ENCODE results near the gene RAI1.

The RAI1 gene

DNA sequence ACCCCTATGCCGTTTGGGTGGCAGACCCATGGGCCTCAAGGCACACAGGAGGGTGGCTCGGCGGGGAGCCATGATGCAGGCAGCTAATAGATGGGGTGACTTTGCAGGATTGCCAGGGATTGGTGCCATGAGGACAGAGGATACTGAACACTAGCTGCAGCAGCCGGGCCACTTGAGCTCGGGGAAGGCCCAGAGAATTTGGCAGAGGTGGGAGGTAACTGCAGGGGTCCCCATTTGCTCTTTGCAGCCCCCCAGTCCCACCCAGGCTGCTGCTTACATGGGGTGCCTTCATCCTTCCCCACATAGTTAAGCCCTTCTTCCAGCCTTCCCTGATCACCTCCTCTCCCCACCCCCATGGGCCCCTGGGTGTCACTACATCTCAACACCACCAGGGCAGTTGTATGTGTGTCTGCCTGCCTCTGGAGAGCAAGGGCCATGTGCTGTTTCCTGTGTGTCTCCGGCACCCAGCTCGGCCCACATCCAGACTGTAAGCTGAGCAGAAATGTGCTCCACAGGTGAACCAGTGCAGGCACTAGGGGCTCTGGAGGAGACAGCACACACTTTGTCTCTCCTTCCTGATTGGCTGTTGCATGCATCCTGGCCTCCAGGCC lies 103.5 kb downstream of the RAI1 start:
- DNase-seq (ENCODE audit: low read depth): no peak

DNA sequence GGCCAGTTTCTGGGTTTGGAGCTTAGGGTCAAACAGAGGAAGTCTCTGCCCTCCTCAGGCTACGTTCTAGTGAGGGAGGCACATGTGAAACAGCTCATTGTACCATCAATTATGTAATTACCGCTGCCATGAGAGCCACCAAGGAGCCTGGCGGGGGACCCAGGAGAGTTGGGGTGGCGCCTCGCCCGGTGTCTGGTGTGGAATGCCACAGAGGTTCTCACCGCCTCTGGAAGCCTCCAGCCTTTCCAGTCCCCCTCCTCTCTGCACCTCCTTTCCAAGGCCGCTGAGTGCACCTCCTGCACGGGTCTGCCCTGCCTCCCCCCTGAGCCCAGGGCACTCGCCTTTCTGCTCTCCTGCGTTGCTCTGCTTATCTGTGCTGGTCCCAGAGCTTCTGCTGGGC lies 104.1 kb downstream of the RAI1 start:
- no peak for DNase-seq (ENCODE audit: low read depth)

DNA sequence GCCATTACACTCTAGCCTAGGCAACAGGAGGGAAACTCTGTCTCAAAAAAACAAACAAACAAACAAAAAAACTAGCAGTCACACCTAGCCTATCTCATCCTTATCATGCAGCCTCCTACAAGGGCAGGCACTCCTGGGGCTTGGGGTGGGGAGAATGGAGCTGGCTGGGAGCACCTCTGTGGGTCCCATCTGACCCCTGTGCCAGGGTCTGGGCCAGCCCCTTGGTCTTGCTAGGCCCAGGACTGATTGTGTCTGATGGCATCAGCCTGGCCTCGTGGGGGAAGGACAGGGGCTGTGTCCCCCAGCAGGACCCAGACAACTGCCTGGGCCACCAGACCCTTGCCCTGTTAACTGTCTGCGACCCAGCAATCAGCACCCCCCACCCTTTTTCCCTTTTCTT lies 105.7 kb downstream of the RAI1 start:
- no peak for DNase-seq (ENCODE audit: low read depth)

DNA sequence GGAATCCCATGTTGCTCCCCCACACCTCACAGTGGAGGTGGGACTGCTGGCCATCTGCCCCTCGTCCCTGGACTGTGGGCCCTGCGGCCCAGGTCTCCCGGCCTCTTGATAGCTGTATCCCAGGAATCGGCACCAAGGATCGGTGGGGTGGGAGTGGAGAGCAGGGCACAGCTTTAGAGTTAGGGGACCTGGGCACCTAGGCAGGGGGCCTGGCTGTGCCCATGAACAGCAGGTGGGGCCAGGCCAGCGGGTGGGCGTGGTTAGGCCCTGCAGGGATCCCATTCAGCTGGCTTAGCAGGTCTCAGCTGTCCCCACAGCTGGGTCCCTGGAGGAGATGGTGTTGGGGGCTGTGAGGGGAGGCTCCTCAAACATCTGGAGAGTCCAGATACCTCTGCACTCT lies 106.3 kb downstream of the RAI1 start:
- no peak for DNase-seq (ENCODE audit: low read depth)

DNA sequence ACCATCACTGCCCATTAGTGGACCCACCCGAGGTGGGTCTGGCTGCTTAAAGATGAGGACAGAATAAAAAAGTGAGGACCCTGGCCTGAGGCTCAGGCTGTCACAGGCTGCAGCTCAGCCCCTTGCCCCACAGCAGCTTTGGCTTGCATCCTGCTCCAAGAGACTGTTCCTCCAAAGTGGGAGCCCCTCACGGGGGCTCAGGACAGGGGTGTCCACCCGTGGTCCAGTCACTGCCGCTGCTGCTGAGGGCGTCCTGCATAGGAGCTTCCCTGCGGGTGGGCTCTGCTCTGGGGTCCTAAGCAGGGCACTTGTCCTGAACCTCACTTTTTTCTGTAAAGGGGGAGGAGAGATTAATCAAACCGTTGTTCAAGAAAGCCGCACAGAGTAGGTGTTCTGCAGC lies 107.7 kb downstream of the RAI1 start:
- no peak for DNase-seq (ENCODE audit: low read depth)

DNA sequence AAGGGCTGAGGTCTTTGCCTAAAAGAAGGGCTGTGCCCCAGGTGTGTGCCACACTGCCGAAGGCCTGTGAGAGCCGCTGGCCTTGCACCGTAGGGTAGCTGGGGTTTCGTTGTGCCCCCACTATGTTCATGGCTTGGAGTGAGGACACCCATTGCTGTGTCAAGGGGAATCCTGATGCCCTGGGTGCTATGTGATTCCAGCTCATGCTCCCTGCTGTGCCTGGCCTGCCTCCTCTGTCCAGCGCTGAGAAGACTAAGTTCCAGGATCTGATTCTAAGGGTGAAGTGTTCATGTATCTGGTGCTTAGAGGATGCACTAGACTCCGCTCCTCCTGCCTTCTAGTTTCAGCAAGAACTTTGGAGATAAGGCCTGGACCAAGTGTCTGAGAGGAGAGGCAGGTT lies 108.2 kb downstream of the RAI1 start:
- DNase-seq (ENCODE audit: low read depth): no peak

DNA sequence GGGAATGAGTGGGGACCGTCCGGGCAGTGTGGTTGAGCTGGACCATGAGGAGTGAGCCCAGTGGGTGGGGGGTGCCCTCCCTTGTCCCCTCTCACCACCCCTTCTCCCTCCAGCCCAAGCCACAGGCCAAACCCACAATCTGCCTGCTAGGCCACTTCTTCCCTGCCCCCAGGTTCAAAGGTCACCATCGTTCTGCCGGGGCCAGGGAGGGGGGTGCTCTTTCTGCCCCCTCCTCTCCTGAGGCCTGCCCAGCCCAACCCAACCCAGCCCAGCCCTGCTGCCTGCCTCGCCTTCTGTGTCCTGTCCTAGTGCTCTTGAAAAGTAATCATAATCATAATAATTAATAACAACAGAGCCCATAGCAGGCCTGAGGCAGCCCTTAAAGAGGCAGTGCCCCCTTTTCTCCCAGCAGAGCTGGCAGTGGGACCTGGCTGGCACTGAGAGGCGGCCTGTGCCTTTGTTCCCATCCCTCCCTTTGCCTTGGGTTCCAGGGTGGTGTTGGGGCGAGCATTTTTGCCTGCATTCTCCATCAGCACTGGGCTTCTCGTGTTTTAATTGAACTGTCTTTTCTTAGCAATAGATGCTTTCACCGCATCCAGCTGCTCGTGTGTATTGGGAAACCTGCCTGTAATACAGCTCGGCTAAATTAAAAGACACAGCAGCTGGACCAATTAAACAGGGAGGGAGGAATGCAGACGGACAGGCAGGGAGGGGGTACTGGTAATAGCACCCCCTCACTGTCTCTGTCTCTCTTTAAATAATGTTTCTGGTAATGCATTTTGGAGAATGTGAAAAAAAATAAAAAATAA lies 108.8 kb downstream of the RAI1 start:
- no peak for DNase-seq (ENCODE audit: low read depth)

DNA sequence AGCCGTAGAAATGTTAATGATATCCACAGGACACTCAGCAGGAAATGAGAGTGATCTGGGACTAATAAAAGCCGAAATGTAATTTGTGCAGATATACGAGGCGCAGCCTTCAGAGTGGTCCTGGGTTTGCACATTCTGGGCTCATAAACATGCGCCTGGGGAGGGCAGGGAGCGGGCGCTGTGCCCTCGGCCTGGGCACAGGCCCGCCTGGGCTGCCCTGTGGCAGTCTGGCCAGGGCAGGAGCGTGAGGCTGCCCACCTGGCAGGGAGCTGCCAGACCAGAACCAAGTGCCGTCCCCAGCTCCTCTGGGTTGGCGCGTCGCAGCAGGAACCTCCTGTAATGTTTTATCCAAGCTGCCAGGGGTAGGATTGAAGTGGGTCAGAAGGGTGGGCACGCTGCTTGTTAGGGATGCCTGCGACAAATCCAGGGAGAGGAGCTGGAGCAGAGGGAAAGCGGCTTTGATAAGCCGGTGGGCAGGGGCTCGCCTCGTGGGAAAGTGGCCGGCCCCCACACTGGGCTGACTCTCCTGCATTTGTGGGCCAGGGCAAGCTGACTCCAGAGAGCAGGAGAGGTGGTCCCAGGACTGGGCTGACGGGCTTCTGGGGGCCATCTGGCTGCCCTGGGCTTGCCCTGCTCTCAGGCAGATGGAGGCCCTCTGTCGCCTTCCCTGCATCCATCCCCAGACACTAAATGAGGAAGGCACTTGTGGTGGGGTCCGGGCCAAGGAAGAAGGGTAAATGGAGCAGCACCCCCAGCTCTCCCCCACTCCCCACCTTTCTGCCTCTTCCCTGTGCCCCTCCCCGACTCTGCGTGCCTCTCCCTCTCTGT lies 109.6 kb downstream of the RAI1 start:
- no peak for DNase-seq (ENCODE audit: low read depth)

DNA sequence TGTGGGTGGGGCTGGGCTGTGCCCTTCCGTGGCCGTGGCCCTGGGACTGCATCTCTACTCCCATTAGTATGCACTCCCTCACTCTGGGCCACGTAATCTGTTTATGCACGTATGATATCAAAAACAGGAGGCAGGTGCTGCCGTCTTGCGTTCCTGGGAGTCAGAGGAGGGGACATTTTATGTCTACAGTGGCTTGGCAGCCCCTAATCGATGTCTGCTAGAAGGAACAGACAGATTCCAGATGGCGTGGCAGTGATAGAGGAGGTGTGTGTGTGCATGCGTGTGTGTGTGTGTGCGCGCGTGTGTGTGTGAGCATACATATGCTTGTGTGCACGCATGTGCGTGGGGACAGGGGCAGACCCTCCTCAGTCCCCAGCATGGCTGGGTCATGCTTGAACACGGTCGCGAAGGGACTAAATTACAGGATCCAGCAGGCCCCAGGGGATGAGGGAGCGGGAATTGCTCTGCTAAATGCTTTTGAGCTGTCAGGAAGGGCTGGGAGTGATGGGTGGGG lies 110.8 kb downstream of the RAI1 start:
- DNase-seq (ENCODE audit: low read depth): no peak

DNA sequence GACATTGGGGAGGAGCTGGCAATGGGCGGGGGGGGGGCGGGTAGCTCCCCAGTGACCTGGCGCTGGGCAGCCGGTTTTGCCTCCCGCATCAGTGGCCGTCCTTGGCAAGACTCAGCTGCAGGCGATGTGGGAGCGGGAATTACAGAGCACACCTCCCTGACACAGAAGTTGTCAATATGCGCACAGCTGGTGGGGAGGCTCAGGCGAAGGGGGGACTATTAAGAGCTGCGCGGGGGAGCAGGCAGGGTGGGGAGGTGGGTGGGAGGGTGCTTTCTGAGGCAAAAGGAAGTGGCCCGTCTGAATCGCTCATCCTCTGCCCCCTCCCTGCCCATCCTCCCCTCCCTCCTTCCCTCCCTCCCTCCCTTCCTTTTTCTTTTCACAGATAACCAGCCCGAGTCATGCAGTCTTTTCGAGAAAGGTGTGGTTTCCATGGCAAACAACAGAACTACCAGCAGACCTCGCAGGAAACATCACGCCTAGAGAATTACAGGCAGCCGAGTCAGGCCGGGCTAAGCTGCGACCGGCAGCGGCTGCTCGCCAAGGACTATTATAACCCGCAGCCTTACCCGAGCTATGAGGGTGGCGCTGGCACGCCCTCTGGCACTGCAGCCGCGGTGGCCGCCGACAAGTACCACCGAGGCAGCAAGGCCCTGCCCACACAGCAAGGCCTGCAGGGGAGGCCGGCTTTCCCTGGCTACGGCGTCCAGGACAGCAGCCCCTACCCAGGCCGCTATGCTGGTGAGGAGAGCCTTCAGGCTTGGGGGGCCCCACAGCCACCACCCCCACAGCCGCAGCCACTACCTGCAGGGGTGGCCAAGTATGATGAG lies 111.5 kb downstream of the RAI1 start:
- DNase-seq (ENCODE audit: low read depth): peak; percentile 29

DNA sequence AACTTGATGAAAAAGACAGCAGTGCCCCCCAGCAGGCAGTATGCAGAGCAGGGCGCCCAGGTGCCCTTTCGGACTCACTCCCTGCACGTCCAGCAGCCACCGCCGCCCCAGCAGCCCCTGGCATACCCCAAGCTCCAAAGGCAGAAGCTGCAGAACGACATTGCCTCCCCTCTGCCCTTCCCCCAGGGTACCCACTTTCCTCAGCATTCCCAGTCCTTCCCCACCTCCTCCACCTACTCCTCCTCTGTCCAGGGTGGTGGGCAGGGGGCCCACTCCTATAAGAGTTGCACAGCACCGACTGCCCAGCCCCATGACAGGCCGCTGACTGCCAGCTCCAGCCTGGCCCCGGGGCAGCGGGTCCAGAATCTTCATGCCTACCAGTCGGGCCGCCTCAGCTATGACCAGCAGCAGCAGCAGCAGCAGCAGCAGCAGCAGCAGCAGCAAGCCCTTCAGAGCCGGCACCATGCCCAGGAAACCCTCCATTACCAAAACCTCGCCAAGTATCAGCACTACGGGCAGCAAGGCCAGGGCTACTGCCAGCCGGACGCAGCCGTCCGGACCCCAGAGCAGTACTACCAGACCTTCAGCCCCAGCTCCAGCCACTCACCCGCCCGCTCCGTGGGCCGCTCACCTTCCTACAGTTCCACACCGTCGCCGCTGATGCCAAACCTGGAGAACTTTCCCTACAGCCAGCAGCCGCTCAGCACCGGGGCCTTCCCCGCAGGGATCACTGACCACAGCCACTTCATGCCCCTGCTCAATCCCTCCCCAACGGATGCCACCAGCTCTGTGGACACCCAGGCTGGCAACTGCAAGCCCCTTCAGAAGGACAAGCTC lies 112.3 kb downstream of the RAI1 start:
- no peak for DNase-seq (ENCODE audit: low read depth)

DNA sequence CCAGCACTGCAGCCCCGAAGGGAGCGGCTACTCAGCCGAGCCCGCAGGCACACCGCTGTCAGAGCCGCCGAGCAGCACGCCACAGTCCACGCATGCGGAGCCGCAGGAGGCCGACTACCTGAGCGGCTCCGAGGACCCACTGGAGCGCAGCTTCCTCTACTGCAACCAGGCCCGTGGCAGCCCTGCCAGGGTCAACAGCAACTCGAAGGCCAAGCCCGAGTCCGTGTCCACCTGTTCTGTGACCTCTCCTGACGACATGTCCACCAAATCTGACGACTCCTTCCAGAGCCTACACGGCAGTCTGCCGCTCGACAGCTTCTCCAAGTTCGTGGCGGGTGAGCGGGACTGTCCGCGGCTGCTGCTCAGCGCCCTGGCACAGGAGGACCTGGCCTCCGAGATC lies 113.1 kb downstream of the RAI1 start:
- no peak for DNase-seq (ENCODE audit: low read depth)

DNA sequence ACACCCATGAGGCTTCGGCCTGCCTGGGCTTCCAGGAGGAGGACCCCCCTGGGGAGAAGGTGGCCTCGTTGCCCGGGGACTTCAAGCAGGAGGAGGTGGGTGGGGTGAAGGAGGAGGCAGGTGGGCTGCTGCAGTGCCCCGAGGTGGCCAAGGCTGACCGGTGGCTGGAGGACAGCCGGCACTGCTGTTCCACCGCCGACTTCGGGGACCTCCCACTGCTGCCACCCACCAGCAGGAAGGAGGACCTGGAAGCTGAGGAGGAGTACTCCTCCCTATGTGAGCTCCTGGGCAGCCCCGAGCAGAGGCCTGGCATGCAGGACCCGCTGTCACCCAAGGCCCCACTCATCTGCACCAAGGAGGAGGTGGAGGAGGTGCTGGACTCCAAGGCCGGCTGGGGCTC lies 114.0 kb downstream of the RAI1 start:
- no peak for DNase-seq (ENCODE audit: low read depth)

DNA sequence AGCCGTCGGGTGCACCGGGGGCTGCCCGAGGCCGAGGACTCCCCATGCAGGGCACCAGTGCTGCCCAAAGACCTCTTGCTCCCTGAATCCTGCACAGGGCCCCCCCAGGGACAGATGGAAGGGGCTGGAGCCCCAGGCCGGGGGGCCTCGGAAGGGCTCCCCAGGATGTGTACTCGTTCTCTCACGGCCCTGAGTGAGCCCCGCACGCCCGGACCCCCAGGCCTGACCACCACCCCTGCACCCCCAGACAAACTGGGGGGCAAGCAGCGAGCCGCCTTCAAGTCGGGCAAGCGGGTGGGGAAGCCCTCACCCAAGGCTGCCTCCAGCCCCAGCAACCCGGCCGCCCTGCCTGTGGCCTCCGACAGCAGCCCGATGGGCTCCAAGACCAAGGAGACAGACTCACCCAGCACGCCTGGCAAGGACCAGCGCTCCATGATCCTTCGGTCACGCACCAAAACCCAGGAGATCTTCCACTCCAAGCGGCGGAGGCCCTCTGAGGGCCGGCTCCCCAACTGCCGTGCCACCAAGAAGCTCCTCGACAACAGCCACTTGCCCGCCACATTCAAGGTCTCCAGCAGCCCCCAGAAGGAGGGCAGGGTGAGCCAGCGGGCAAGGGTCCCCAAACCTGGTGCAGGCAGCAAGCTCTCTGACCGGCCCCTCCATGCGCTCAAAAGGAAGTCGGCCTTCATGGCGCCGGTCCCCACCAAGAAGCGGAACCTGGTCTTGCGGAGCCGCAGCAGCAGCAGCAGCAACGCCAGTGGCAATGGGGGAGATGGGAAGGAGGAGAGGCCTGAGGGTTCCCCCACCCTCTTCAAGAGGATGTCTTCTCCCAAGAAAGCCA lies 114.9 kb downstream of the RAI1 start:
- DNase-seq (ENCODE audit: low read depth): no peak

DNA sequence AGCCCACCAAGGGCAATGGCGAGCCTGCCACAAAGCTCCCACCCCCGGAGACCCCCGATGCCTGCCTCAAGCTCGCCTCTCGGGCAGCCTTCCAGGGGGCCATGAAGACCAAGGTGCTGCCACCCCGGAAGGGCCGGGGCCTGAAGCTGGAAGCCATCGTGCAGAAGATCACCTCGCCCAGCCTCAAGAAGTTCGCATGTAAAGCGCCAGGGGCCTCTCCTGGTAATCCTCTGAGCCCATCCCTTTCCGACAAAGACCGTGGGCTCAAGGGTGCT lies 115.5 kb downstream of the RAI1 start:
- DNase-seq (ENCODE audit: low read depth): no peak

DNA sequence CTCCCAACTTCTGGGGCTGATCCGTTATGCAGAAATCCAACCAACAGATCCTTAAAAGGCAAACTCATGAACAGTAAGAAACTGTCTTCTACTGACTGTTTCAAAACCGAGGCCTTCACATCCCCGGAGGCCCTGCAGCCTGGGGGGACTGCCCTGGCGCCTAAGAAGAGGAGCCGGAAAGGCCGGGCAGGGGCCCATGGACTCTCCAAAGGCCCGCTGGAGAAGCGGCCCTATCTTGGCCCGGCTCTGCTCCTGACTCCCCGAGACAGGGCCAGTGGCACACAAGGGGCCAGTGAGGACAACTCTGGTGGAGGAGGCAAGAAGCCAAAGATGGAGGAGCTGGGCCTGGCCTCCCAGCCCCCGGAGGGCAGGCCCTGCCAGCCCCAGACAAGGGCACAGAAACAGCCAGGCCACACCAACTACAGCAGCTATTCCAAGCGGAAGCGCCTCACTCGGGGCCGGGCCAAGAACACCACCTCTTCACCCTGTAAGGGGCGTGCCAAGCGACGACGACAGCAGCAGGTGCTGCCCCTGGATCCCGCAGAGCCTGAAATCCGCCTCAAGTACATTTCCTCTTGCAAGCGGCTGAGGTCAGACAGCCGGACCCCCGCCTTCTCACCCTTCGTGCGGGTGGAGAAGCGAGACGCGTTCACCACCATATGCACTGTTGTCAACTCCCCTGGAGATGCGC lies 116.0 kb downstream of the RAI1 start:
- no peak for DNase-seq (ENCODE audit: low read depth)

DNA sequence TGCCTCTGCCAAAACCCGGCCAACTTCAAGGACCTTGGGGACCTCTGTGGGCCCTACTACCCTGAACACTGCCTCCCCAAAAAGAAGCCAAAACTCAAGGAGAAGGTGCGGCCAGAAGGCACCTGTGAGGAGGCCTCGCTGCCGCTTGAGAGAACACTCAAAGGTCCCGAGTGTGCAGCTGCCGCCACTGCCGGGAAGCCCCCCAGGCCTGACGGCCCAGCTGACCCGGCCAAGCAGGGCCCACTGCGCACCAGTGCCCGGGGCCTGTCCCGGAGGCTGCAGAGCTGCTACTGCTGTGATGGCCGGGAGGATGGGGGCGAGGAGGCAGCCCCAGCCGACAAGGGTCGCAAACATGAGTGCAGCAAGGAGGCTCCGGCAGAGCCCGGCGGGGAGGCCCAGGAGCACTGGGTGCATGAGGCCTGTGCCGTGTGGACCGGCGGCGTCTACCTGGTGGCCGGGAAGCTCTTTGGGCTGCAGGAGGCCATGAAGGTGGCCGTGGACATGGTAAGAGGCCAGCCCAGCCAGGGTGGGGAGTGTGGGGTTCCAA lies 116.8 kb downstream of the RAI1 start:
- DNase-seq (ENCODE audit: low read depth): no peak

DNA sequence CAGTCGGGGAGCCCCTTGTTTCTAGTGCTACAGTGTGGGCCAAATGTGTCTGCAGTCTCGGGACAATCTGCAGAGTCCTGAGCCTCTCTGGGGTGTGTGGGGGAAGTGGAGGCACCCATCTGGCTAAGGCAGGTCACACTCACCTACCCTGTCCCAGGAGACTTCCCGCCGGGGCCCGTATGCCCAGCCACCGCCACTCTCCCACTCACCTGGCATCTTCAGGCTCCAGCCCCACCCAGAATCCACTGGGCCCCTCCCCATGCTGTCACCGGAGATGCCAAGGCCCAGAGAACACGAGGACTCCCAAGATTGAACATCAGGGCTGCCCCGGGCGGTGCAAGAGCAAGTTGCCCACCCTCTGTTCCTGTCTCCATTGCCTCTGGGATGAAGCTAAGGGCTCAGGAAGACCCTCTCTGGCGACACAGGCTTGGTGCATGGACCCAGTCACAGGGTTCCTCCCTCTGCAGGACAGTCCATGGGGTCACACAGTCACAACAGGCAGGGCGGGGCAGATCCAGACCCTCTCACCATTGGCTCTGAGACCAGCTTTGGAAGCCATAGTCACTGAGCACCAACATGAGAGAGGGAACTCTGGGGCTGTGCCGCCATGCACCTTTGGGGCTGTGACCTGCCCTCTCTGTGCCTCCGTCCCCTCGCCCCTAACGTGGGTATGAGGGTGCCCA lies 117.5 kb downstream of the RAI1 start:
- no peak for DNase-seq (ENCODE audit: low read depth)

DNA sequence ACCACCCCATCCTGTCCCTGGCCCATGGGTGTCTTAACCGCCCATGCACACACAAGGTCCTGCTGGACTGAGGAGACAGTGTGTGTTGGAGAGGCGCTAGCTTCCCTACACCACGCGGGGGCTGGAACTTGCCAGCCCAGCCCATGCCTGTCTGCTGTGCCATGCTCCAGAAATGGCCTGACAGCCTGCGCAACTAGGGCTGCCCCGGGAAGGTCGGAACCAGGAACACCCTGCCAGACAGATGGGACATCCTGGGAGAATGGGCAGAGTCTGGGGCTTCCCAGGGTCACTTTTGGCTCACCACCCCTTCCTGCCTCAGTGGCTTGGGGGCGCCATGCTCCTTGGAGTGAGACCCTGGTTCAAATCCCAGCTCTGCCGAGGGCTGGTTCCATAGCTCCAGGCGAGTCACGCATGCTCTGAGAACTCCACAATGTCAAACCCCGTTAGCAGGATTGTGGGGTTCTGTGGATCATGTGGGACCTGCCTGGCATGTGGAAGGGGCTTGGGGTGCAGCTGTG lies 119.3 kb downstream of the RAI1 start:
- no peak for DNase-seq (ENCODE audit: low read depth)
